HCT116 (cell line): ENCODE data around the gene TPM2.

Experiments used
- CTCF ChIP-seq, 3 experiments: fragments of 200-600 bp in 1 of 3; sonication (generic) in 1 of 3; IDR thresholded peaks in 2 of 3; conservative IDR thresholded peaks in 1 of 3; 2 replicates each; pipeline ENCODE4 v1.5.1; 2012 to 2017; ENCODE audit warnings: low read depth in 2 of 3, low read length in 2 of 3, antibody characterized with exemption in 1 of 3, borderline replicate concordance in 1 of 3, control low read depth in 1 of 3, mild to moderate bottlenecking in 1 of 3, mixed read lengths in 1 of 3, mixed run types in 1 of 3, moderate library complexity in 1 of 3; ENCODE audit not compliant: insufficient read depth in 1 of 3
- POLR2AphosphoS5 ChIP-seq: IDR thresholded peaks from 2 replicates; pipeline ENCODE4 v1.6.1; 2011; ENCODE audit warnings: mild to moderate bottlenecking, low read depth, low read length, moderate library complexity
- REST ChIP-seq: IDR thresholded peaks from 2 replicates; pipeline ENCODE4 v1.6.1; 2012; ENCODE audit warnings: low read depth

GRCh38 chr9:35725362-35725761 lies 35.6 kb upstream of the TPM2 start:
- TF ChIP-seq REST: no peak
- no peak for TF ChIP-seq CTCF (IDR thresholded peaks at IDR 0.05 in 2 of 3, conservative IDR thresholded peaks at IDR 0.05 in 1 of 3; ENCODE audit: borderline replicate concordance in 1 of 3, insufficient read depth in 1 of 3, low read depth in 2 of 3, low read length in 2 of 3)
- no peak for TF ChIP-seq POLR2AphosphoS5
